Measurements from ENCODE around the gene RNF213.

GRCh38 chr17:80347536-80347935 lies 86.9 kb downstream of the RNF213 start:
- TF ChIP-seq, protein P1, sequence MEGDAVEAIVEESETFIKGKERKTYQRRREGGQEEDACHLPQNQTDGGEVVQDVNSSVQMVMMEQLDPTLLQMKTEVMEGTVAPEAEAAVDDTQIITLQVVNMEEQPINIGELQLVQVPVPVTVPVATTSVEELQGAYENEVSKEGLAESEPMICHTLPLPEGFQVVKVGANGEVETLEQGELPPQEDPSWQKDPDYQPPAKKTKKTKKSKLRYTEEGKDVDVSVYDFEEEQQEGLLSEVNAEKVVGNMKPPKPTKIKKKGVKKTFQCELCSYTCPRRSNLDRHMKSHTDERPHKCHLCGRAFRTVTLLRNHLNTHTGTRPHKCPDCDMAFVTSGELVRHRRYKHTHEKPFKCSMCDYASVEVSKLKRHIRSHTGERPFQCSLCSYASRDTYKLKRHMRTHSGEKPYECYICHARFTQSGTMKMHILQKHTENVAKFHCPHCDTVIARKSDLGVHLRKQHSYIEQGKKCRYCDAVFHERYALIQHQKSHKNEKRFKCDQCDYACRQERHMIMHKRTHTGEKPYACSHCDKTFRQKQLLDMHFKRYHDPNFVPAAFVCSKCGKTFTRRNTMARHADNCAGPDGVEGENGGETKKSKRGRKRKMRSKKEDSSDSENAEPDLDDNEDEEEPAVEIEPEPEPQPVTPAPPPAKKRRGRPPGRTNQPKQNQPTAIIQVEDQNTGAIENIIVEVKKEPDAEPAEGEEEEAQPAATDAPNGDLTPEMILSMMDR (IDR thresholded peaks at IDR 0.05; ENCODE audit: low read depth, low read length, missing input control): no peak
- TF ChIP-seq TAF1 (conservative IDR thresholded peaks at IDR 0.05) (no peak), YY1 (IDR thresholded peaks at IDR 0.05) (no peak), ATF3 (IDR thresholded peaks at IDR 0.05) (no peak), FOXA1 (IDR thresholded peaks at IDR 0.05) (no peak), RAD21 (IDR thresholded peaks at IDR 0.05) (no peak), EGR1 (IDR thresholded peaks at IDR 0.05; ENCODE audit: low read depth in 2 of 2) (no peak)
- TF ChIP-seq, protein P2, sequence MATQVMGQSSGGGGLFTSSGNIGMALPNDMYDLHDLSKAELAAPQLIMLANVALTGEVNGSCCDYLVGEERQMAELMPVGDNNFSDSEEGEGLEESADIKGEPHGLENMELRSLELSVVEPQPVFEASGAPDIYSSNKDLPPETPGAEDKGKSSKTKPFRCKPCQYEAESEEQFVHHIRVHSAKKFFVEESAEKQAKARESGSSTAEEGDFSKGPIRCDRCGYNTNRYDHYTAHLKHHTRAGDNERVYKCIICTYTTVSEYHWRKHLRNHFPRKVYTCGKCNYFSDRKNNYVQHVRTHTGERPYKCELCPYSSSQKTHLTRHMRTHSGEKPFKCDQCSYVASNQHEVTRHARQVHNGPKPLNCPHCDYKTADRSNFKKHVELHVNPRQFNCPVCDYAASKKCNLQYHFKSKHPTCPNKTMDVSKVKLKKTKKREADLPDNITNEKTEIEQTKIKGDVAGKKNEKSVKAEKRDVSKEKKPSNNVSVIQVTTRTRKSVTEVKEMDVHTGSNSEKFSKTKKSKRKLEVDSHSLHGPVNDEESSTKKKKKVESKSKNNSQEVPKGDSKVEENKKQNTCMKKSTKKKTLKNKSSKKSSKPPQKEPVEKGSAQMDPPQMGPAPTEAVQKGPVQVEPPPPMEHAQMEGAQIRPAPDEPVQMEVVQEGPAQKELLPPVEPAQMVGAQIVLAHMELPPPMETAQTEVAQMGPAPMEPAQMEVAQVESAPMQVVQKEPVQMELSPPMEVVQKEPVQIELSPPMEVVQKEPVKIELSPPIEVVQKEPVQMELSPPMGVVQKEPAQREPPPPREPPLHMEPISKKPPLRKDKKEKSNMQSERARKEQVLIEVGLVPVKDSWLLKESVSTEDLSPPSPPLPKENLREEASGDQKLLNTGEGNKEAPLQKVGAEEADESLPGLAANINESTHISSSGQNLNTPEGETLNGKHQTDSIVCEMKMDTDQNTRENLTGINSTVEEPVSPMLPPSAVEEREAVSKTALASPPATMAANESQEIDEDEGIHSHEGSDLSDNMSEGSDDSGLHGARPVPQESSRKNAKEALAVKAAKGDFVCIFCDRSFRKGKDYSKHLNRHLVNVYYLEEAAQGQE (IDR thresholded peaks at IDR 0.05): no peak

Measured in liver (tissue), 3 donors.